ENCODE measurements around the gene KCNJ15.

KCNJ15 gene

GRCh38 chr21:38329162-38329561, 72.4 kb downstream of the KCNJ15 start:
- DNase-seq, result no peak

DNA sequence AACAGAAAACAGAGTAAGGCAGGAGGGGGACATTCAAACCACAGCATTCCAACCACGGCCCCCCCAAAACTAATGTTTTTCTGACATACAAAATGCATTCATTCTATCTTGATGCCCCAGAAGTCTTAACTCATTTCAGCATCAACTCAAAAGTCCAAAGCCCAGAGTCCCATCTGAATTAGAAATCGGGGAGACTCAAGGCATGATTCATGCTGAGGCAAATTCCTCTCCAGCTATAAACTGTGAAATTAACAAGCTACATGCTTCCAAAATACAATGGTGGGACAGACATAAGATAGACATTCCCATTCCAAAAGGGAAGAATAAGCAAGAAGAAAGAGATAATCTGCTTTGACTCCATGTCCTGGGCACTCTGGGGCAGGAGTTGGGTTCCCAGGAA, 73.9 kb downstream of the KCNJ15 start:
- DNase-seq, result no peak

GRCh38 chr21:38333301-38334272, 76.8 kb downstream of the KCNJ15 start:
- DNase-seq, result no peak

- no peak for DNase-seq
Measured at GRCh38 chr21:38334866-38335265, 78.1 kb downstream of the KCNJ15 start.

GRCh38 chr21:38337793-38338192, 81.0 kb downstream of the KCNJ15 start:
- DNase-seq, result no peak

- DNase-seq, result no peak
Measured at GRCh38 chr21:38340131-38340530, 83.3 kb downstream of the KCNJ15 start.

GRCh38 chr21:38341546-38342012, 84.8 kb downstream of the KCNJ15 start:
- DNase-seq, result no peak

- no peak for DNase-seq
Measured at GRCh38 chr21:38342739-38343138, 85.9 kb downstream of the KCNJ15 start.

DNA sequence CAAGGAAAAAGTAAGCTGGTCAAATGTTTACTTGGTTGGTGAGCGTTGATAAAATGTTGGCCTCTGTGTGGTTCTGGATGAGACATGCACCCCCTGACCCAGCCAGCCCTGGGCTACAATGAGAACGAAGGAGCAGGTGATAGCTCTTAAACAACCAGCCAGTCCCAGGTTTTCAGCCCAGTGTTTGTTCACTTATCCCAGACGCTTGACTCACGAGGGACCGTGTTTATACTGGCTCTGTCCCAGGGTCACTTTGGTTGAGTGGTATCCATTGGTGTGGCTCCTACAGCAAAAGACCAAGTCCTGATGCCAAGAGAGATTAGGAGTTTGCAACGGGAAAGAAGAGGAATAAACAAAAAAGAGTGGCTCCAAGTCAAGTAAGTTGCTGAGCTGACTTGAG, 86.9 kb downstream of the KCNJ15 start:
- no peak for DNase-seq

DNA sequence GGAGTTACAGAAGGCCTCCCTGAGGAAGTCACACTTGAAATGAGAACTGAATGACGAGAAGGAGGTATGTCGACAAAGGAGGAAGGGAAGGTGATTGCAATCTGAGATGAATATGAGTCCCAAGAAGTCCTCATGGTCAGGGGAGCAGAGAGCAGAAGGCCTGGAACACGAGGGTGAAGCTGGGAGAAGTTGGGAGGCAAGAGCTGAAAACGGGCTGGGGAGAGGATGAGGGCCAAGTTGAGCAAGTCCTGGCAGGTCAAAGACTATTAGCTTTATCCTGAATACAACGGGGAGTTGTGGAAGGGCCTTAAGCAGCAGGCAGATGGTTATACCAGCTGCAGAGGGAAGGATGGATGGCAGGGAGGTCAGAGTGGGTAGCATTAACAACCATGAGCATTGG, 89.5 kb downstream of the KCNJ15 start:
- no peak for DNase-seq

- DNase-seq, result peak; percentile 56
Measured at GRCh38 chr21:38349111-38349746, 92.4 kb downstream of the KCNJ15 start.

GRCh38 chr21:38349977-38350376, 93.2 kb downstream of the KCNJ15 start:
- no peak for DNase-seq

DNA sequence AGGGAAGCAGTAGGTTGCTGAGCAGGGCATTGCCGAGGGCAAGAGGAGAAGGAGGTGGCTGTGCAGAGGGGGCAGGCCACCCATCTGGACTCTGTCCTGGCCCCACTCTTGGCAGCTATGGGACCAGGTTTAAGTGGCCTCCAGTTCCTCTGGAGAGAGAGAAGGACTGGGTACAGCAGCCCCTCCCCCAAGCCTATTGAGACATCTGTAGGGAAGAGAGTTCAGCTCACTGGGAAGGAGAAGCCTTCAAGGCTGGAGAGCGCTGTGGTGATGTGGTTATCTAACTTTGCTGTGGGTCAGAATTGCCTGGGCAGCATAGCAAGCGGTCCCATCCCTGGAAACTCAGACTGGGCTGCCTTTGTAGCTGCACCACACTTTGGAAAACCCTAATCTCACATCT, 93.9 kb downstream of the KCNJ15 start:
- no peak for DNase-seq

DNA sequence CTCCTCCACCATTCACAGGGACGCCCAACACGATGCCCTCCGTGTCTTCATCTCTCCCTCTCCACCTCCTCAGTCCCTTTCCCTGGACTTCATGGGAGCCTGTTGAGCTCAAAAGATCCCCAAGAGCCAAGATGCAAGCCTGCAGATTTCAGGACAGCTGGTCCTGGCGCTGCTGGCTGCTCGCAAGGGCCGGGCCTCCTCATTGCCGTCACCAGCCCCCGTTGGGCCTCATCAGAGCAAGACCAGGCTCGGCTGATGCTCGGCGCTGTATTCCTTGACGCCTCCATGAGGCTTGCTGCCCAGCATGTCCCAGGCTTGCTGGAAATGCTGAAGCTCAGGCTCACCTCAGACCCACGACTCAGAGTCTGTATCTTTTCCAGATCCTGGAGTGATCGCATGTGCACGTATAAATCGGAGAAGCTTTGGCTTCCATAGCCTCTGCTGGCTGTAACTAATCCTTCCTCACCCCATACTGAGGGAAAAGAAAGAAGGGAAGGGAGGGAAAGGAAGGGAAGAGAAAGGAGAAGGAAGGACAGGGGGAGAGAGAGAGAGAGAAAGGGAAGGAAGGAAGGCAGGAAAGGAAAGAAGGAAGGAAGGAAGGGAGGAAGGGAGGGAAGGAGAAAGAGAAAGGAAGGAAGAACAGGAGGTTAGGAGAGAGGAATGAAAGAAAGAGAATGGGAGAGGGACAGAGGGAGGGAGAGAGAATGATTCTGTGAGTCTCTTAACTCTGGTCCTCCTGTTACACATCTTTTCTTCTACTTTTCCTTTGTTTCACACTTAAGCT, 94.6 kb downstream of the KCNJ15 start:
- no peak for DNase-seq

- peak; percentile 43 for DNase-seq
Measured at GRCh38 chr21:38351961-38352521, 95.2 kb downstream of the KCNJ15 start.

GRCh38 chr21:38352536-38353219, 95.9 kb downstream of the KCNJ15 start:
- DNase-seq, result peak; percentile 43

DNA sequence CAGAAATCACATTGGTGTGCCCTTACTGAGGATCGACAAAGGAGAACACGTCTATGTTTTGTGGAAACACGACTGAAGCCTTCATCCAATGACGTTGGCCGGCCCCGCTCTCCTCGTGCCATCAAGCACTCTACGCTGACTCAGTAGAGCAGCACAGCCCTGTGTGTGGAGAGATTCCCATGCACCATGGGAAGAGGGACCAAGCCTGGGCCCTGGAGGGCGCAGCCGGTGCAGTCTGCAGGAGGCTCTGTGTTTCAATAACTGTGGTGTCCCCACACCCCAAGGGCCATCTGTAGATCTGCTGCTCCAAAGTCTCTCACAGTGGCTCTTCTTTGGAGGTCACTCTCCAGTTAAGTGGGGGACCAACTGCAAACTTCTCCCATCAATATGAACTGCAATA, 97.4 kb downstream of the KCNJ15 start:
- no peak for DNase-seq

GRCh38 chr21:38354746-38355145, 98.0 kb downstream of the KCNJ15 start:
- no peak for DNase-seq

DNA sequence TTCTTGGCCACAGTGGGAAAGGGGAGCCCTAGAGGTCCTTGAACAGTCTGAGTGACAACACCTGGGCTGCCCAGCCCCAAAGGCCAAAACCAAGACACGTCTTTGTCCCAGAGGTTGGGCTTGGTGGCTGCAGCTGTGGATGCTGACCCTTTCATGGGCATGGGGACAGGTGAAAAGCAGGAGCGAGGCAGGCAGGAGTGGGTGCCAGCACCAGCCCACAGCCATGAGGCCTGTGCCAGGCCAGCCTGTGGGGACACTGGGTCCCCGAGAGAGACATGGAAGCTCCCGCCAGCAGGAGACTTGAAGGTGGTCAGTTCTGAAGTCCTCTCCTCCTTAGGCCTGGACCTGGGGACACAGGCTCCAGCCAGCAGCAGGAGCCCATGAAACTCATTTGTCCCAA, 98.6 kb downstream of the KCNJ15 start:
- no peak for DNase-seq

DNA sequence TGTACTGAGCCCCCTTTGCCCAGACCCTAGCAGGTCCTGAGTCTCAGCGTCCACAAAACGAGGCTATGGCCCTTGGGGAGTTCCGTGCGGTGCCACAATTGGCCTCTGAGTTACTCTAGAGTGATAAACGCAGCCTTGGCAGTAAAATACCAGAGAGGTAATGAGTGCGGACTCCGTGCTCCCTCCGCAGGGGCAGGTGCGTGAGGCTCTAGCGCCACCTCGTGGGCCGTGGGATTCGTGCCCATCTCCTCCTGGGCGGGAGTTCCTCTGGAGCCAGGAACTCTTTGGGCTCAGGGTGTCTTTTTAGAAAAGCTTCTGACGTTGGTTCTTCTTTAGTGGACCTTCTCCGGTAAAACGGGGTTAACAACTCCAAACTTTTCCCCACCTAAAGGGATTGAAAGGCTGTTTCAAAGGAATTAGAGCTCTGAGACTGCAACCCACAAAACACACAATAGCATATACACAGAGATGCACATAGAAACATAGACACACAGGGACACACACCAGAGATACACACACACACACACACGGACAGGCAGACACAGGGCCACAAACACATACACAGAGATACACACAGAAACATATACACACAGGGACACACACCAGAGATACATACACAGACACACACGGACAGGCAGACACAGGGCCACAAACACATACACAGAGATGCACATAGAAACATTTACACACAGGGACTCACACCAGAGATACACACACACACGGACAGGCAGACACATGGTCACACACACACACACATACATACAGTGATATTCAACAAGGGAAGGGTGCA, 99.4 kb downstream of the KCNJ15 start:
- peak; percentile 67 for DNase-seq

Data from NCI-H1436 (cell line).